Cardiac muscle cell (in vitro differentiated cells and primary cell): Measurements from ENCODE around the gene PRKAR1B. TPM values are rescaled to one million over a fixed set of nuclear protein-coding genes. Genes with fewer than 3 reads are reported as not detected.

Experiments used
- DNase-seq, 2 donors: peaks; one replicate each; pipeline versions ENCODE4 v3.0.0 to v3.0.0-alpha.2; 2010 to 2017; ENCODE audit warnings: low read depth in 1 of 2, low spot score in 1 of 2
- H3K27ac ChIP-seq: fragments of 200-600 bp; sonication (generic); 2 replicates; pipeline ENCODE4 v1.5.1; 2016
- H3K27me3 ChIP-seq: fragments of 200-600 bp; sonication (generic); 2 replicates; pipeline ENCODE4 v1.6.0; 2016; ENCODE audit warnings: control low read depth
- H3K36me3 ChIP-seq: fragments of 200-600 bp; sonication (generic); 2 replicates; pipeline ENCODE4 v1.5.1; 2016; ENCODE audit warnings: control low read depth
- H3K4me1 ChIP-seq: fragments of 200-600 bp; sonication (generic); 2 replicates; pipeline ENCODE4 v1.8.1; 2017; ENCODE audit warnings: low read depth, mild to moderate bottlenecking, mixed run types
- H3K4me3 ChIP-seq: fragments of 200-600 bp; sonication (generic); 2 replicates; pipeline ENCODE4 v1.5.1; 2016; ENCODE audit warnings: mild to moderate bottlenecking
- H3K9me3 ChIP-seq: fragments of 200-600 bp; sonication (generic); 2 replicates; pipeline ENCODE4 v1.5.1; 2017; ENCODE audit warnings: low read depth, mild to moderate bottlenecking, control low read depth
- CTCF ChIP-seq: IDR thresholded peaks from 2 replicates; pipeline ENCODE4 v1.5.1; 2012; ENCODE audit warnings: low read depth, mild to moderate bottlenecking, low read length
- polyA plus RNA-seq: library from polyadenylated mRNA; unstranded; fragments of >200 nt; fragmentation: Nextera tagmentation; extraction: Ambion mirVana; gene quantifications from 2 replicates; pipeline ENCODE4 v1.2.1, GENCODE V29; 2016
- total RNA-seq: library from RNA; depleted of rRNA; stranded (reverse); fragments of >200 nt; gene quantifications from 2 replicates; pipeline ENCODE4 v1.2.3, GENCODE V29; 2016

The PRKAR1B gene
- total and polyA plus RNA-seq, 2 experiments from 2014 or later, result 32.8 to 40.2 TPM

GRCh38 chr7:501526-501925 lies 225.6 kb downstream of the PRKAR1B start:
- Histone ChIP-seq H3K36me3 (peaks cover 6% of the 10 kb centered on the region), H3K4me3 (no peak overlapping the region), H3K27me3 (no peaks in the 10 kb centered on the region), H3K27ac (no peak overlapping the region), H3K4me1 (no peaks in the 10 kb centered on the region), H3K9me3 (no peaks in the 10 kb centered on the region)
- no peak for DNase-seq
- no peak for TF ChIP-seq CTCF

GRCh38 chr7:500521-501420 lies 226.3 kb downstream of the PRKAR1B start:
- TF ChIP-seq CTCF, result no peak
- no peak overlapping the region for H3K4me3 ChIP-seq
- H3K27me3 ChIP-seq, result no peaks in the 10 kb centered on the region
- no peak overlapping the region for H3K27ac ChIP-seq
- no peaks in the 10 kb centered on the region for H3K4me1 ChIP-seq
- DNase-seq, result no peak
- no peaks in the 10 kb centered on the region for H3K9me3 ChIP-seq
- peaks cover 6% of the 10 kb centered on the region for H3K36me3 ChIP-seq

GRCh38 chr7:499853-500485 lies 227.1 kb downstream of the PRKAR1B start:
- H3K36me3 ChIP-seq, result peaks cover 6% of the 10 kb centered on the region
- TF ChIP-seq CTCF, result no peak
- no peaks in the 10 kb centered on the region for H3K9me3 ChIP-seq
- H3K27me3 ChIP-seq, result no peaks in the 10 kb centered on the region
- H3K4me1 ChIP-seq, result no peaks in the 10 kb centered on the region
- no peak overlapping the region for H3K4me3 ChIP-seq
- no peak for DNase-seq
- no peak overlapping the region for H3K27ac ChIP-seq

Other genes starting within 250 kb of the PRKAR1B start
- 22.0 and 25.6 TPM in 2 replicates for gene PDGFA, start 207.4 kb downstream of the PRKAR1B start, total RNA-seq
- gene PDGFA, start 207.4 kb downstream of the PRKAR1B start, polyA plus RNA-seq, result 6.5 and 7.7 TPM in 2 replicates
- 76.7 and 93.8 TPM in 2 replicates for gene DNAAF5, start 582 bp downstream of the PRKAR1B start, total RNA-seq
- gene DNAAF5, start 582 bp downstream of the PRKAR1B start, polyA plus RNA-seq, result 32.7 and 51.9 TPM in 2 replicates
- gene SUN1, start 105.2 kb upstream of the PRKAR1B start, total RNA-seq, result 172 and 188 TPM in 2 replicates
- gene SUN1, start 105.2 kb upstream of the PRKAR1B start, polyA plus RNA-seq, result 152 and 172 TPM in 2 replicates
- 45.3 and 55.0 TPM in 2 replicates for gene GET4, start 149.3 kb upstream of the PRKAR1B start, total RNA-seq
- gene GET4, start 149.3 kb upstream of the PRKAR1B start, polyA plus RNA-seq, result 75.4 and 82.6 TPM in 2 replicates
- 12.0 and 12.8 TPM in 2 replicates for gene ADAP1, start 227.4 kb upstream of the PRKAR1B start, total RNA-seq
- gene ADAP1, start 227.4 kb upstream of the PRKAR1B start, polyA plus RNA-seq, result 9.6 and 14.4 TPM in 2 replicates
- 11.7 and 18.1 TPM in 2 replicates for gene COX19, start 248.3 kb upstream of the PRKAR1B start, total RNA-seq
- gene COX19, start 248.3 kb upstream of the PRKAR1B start, polyA plus RNA-seq, result 18.3 and 23.6 TPM in 2 replicates